ENCODE measurements around the gene HOMER2. TPM values are rescaled to one million over a fixed set of nuclear protein-coding genes. Genes with fewer than 3 reads are reported as not detected.

The HOMER2 gene
- total RNA-seq, 4 donors from 2014 or later: 0.40 to 25.1 (median 6.1) TPM

- Histone ChIP-seq H3K9me3 (no peaks in the 10 kb centered on the region), H3K27me3 (no peaks in the 10 kb centered on the region), H3K36me3 (no peaks in the 10 kb centered on the region), H3K4me1 (no peaks in the 10 kb centered on the region), H3K27ac (no peak overlapping the region), H3K4me3 (no peak overlapping the region)
- intact Hi-C loops (cut with DNase I; ENCODE audit: low total_unique reads) (no loop called here), in situ Hi-C loops (cut with MboI; ENCODE audit: low pct_ligation_motif_present in 1 of 4, low pct_unique_long_range_greater_than_20kb in 1 of 4, low sequenced_read_pairs in 3 of 4) (no loop called here)
- no peak for TF ChIP-seq EP300 (IDR thresholded peaks at IDR 0.05; ENCODE audit: low read depth)
- no peak for TF ChIP-seq POLR2A (IDR thresholded peaks at IDR 0.05)
- TF ChIP-seq POLR2AphosphoS5 (IDR thresholded peaks at IDR 0.05): no peak
- no peak for TF ChIP-seq CTCF (IDR thresholded peaks at IDR 0.05)
- DNase-seq: no peak
- WGBS, 2 donors (ENCODE audit: low coverage in 1 of 2): 83% methylated on average over 4 of the region's 4 CpGs; no CpG with 5 or more reads in 1 of the 2 donors
Observed at GRCh38 chr15:82922737-82923136, 29.8 kb downstream of the HOMER2 start.

- no peak overlapping the region for H3K4me3 ChIP-seq
- H3K9me3 ChIP-seq: no peaks in the 10 kb centered on the region
- in situ Hi-C loops (cut with MboI; ENCODE audit: low pct_ligation_motif_present in 1 of 4, low pct_unique_long_range_greater_than_20kb in 1 of 4, low sequenced_read_pairs in 3 of 4): no loop called here
- H3K27ac ChIP-seq: no peak overlapping the region
- intact Hi-C loops (cut with DNase I; ENCODE audit: low total_unique reads): no loop called here
- H3K4me1 ChIP-seq: no peaks in the 10 kb centered on the region
- DNase-seq: no peak
- TF ChIP-seq CTCF (IDR thresholded peaks at IDR 0.05): no peak
- TF ChIP-seq POLR2A (IDR thresholded peaks at IDR 0.05): no peak
- no peak for TF ChIP-seq EP300 (IDR thresholded peaks at IDR 0.05; ENCODE audit: low read depth)
- TF ChIP-seq POLR2AphosphoS5 (IDR thresholded peaks at IDR 0.05): no peak
- no peaks in the 10 kb centered on the region for H3K27me3 ChIP-seq
- no peaks in the 10 kb centered on the region for H3K36me3 ChIP-seq
Observed at GRCh38 chr15:82921939-82922338, 30.6 kb downstream of the HOMER2 start.

- Histone ChIP-seq H3K36me3 (no peaks in the 10 kb centered on the region), H3K4me1 (no peaks in the 10 kb centered on the region), H3K9me3 (no peaks in the 10 kb centered on the region), H3K27me3 (no peaks in the 10 kb centered on the region), H3K4me3 (no peak overlapping the region), H3K27ac (no peak overlapping the region)
- DNase-seq: no peak
- no peak for TF ChIP-seq POLR2AphosphoS5 (IDR thresholded peaks at IDR 0.05)
- TF ChIP-seq CTCF (IDR thresholded peaks at IDR 0.05): no peak
- TF ChIP-seq POLR2A (IDR thresholded peaks at IDR 0.05): no peak
- TF ChIP-seq EP300 (IDR thresholded peaks at IDR 0.05; ENCODE audit: low read depth): no peak
- WGBS, 2 donors (ENCODE audit: low coverage in 1 of 2): 60 to 81% methylated on average over 3 to 8 of the region's 8 CpGs
- intact Hi-C loops (cut with DNase I; ENCODE audit: low total_unique reads) (no loop called here), in situ Hi-C loops (cut with MboI; ENCODE audit: low pct_ligation_motif_present in 1 of 4, low pct_unique_long_range_greater_than_20kb in 1 of 4, low sequenced_read_pairs in 3 of 4) (no loop called here)
Observed at GRCh38 chr15:82921242-82921641, 31.3 kb downstream of the HOMER2 start.

GRCh38 chr15:82919231-82919886, 33.2 kb downstream of the HOMER2 start:
- Histone ChIP-seq H3K36me3 (no peaks in the 10 kb centered on the region), H3K27me3 (no peaks in the 10 kb centered on the region), H3K4me3 (no peak overlapping the region), H3K9me3 (no peaks in the 10 kb centered on the region), H3K27ac (no peak overlapping the region), H3K4me1 (no peaks in the 10 kb centered on the region)
- WGBS, 2 donors (ENCODE audit: low coverage in 1 of 2): 58 to 67% methylated on average over 6 of the region's 6 CpGs
- in situ Hi-C loops (cut with MboI; ENCODE audit: low pct_ligation_motif_present in 1 of 4, low pct_unique_long_range_greater_than_20kb in 1 of 4, low sequenced_read_pairs in 3 of 4) (no loop called here), intact Hi-C loops (cut with DNase I; ENCODE audit: low total_unique reads) (no loop called here)
- peak; percentile 19 for DNase-seq
- TF ChIP-seq EP300 (IDR thresholded peaks at IDR 0.05; ENCODE audit: low read depth) (no peak), CTCF (IDR thresholded peaks at IDR 0.05) (no peak), POLR2A (IDR thresholded peaks at IDR 0.05) (no peak), POLR2AphosphoS5 (IDR thresholded peaks at IDR 0.05) (no peak)
